ENCODE measurements around the gene THNSL1.
A peak's percentile ranks its signal among the peaks of the same experiment; 100 is the strongest.

Gene THNSL1

GRCh38 chr10:25061711-25062449 is 45.5 kb downstream of the THNSL1 start:
- Mint-ChIP-seq H3K27me3 (no peaks in the 10 kb centered on the region), H3K4me3 (no peak overlapping the region), H3K36me3 (no peaks in the 10 kb centered on the region), H3K9me3 (no peaks in the 10 kb centered on the region), H3K27ac (peak overlapping the region; percentile 76), H3K4me1 (peaks cover 13% of the 10 kb centered on the region)

GRCh38 chr10:25063157-25063556 is 46.7 kb downstream of the THNSL1 start:
- peaks cover 13% of the 10 kb centered on the region for H3K4me1 Mint-ChIP-seq
- no peaks in the 10 kb centered on the region for H3K9me3 Mint-ChIP-seq
- H3K27me3 Mint-ChIP-seq, result no peaks in the 10 kb centered on the region
- H3K4me3 Mint-ChIP-seq, result no peak overlapping the region
- H3K36me3 Mint-ChIP-seq, result no peaks in the 10 kb centered on the region
- H3K27ac Mint-ChIP-seq, result peak overlapping the region; percentile 9

GRCh38 chr10:25063644-25064043 is 47.2 kb downstream of the THNSL1 start:
- Mint-ChIP-seq H3K27me3 (no peaks in the 10 kb centered on the region), H3K4me1 (peaks cover 13% of the 10 kb centered on the region), H3K9me3 (no peaks in the 10 kb centered on the region), H3K27ac (peak overlapping the region; percentile 9), H3K36me3 (no peaks in the 10 kb centered on the region), H3K4me3 (no peak overlapping the region)

GRCh38 chr10:25064401-25064800 is 48.0 kb downstream of the THNSL1 start:
- Mint-ChIP-seq H3K9me3 (no peaks in the 10 kb centered on the region), H3K4me1 (peaks cover 13% of the 10 kb centered on the region), H3K36me3 (no peaks in the 10 kb centered on the region), H3K4me3 (no peak overlapping the region), H3K27me3 (no peaks in the 10 kb centered on the region), H3K27ac (no peak overlapping the region)

GRCh38 chr10:25065761-25066476 is 49.5 kb downstream of the THNSL1 start:
- no peak overlapping the region for H3K4me3 Mint-ChIP-seq
- H3K27me3 Mint-ChIP-seq, result no peaks in the 10 kb centered on the region
- H3K36me3 Mint-ChIP-seq, result no peaks in the 10 kb centered on the region
- no peaks in the 10 kb centered on the region for H3K9me3 Mint-ChIP-seq
- H3K4me1 Mint-ChIP-seq, result peaks cover 13% of the 10 kb centered on the region
- no peak overlapping the region for H3K27ac Mint-ChIP-seq

GRCh38 chr10:25068152-25069058 is 52.0 kb downstream of the THNSL1 start:
- H3K4me1 Mint-ChIP-seq, result peaks cover 2% of the 10 kb centered on the region
- no peak overlapping the region for H3K27ac Mint-ChIP-seq

GRCh38 chr10:25071227-25071626 is 54.8 kb downstream of the THNSL1 start:
- Mint-ChIP-seq H3K4me3 (no peak overlapping the region), H3K4me1 (no peaks in the 10 kb centered on the region), H3K27ac (no peak overlapping the region), H3K36me3 (no peaks in the 10 kb centered on the region), H3K9me3 (no peaks in the 10 kb centered on the region), H3K27me3 (peaks cover 3% of the 10 kb centered on the region)

More at GRCh38 chr10:25068152-25069058, 52.0 kb downstream of the THNSL1 start:
- Mint-ChIP-seq H3K27me3 (no peaks in the 10 kb centered on the region), H3K4me3 (no peak overlapping the region), H3K36me3 (no peaks in the 10 kb centered on the region), H3K9me3 (no peaks in the 10 kb centered on the region)

GRCh38 chr10:25072786-25073185 is 56.4 kb downstream of the THNSL1 start:
- Mint-ChIP-seq H3K9me3 (no peaks in the 10 kb centered on the region), H3K4me3 (no peak overlapping the region), H3K27ac (no peak overlapping the region), H3K4me1 (no peaks in the 10 kb centered on the region), H3K27me3 (peaks cover 3% of the 10 kb centered on the region), H3K36me3 (no peaks in the 10 kb centered on the region)

GRCh38 chr10:25075825-25076224 is 59.4 kb downstream of the THNSL1 start:
- Mint-ChIP-seq H3K9me3 (no peaks in the 10 kb centered on the region), H3K27me3 (peaks cover 5% of the 10 kb centered on the region), H3K4me1 (peaks cover 1% of the 10 kb centered on the region), H3K27ac (no peak overlapping the region), H3K36me3 (no peaks in the 10 kb centered on the region), H3K4me3 (no peak overlapping the region)

All from activated naive CD4-positive, alpha-beta T cell treated with anti-CD3 and anti-CD28 coated beads, Interleukin-2, amount 50 U/mL, for 24 hours (primary cell).